ENCODE measurements around the gene TCEANC. TPM values are rescaled to one million over a fixed set of nuclear protein-coding genes. Genes with fewer than 3 reads are reported as not detected.
A peak's percentile ranks its signal among the peaks of the same experiment; 100 is the strongest.

TCEANC gene
- total RNA-seq, 1 experiment from 2014 or later: 0.92 TPM

GRCh38 chrX:13688384-13688957 is 35.5 kb downstream of the TCEANC start:
- Histone ChIP-seq H3K27me3 (ENCODE audit: control insufficient read depth, insufficient read depth, low read length) (no peaks in the 10 kb centered on the region), H3K36me3 (ENCODE audit: control insufficient read depth, insufficient read depth, low read length) (no peaks in the 10 kb centered on the region), H3K27ac (ENCODE audit: low read length) (no peak overlapping the region), H3K4me3 (ENCODE audit: low read depth in 2 of 2, low read length in 2 of 2) (peak overlapping the region; percentile 69 to 84), H3K9me3 (ENCODE audit: control insufficient read depth, insufficient read depth, low read depth, low read length) (no peaks in the 10 kb centered on the region), H3K4me1 (ENCODE audit: control insufficient read depth, insufficient read depth, low read length) (no peaks in the 10 kb centered on the region; the same call in none of the 2 replicates)
- no peak for DNase-seq (ENCODE audit: low read depth, low spot score)
- intact Hi-C loops (cut with micrococcal nuclease; ENCODE audit: unreplicated experiment) (no loop called here), in situ Hi-C loops (cut with HindIII; ENCODE audit: low pct_unique_long_range_greater_than_20kb, low sequenced_read_pairs) (no loop called here)
- ChIA-PET POLR2A (no interaction called here), CTCF (interaction anchor here (0.8 kb wide), 1 partner anchor 10 kb away, joined by 6 read pairs; no protein-coding TSS in a partner anchor)
- TF ChIP-seq SIN3A (IDR thresholded peaks at IDR 0.05; ENCODE audit: borderline replicate concordance, insufficient read depth, low read depth, low read length) (no peak), TCF7L2 (IDR thresholded peaks at IDR 0.05; ENCODE audit: low read depth, low read length) (no peak), REST (IDR thresholded peaks at IDR 0.05; ENCODE audit: insufficient read depth in 1 of 2, low read depth in 2 of 2, low read length in 1 of 2) (no peak), POLR2AphosphoS5 (IDR thresholded peaks at IDR 0.05; ENCODE audit: low read depth, low read length) (no peak), CTCF (IDR thresholded peaks at IDR 0.05) (no peak)
- peak; percentile 60; the same call in 1 of the 2 replicates for ATAC-seq
- BruUV-seq (replicated peaks): no TSS peak

- no peaks in the 10 kb centered on the region for H3K36me3 ChIP-seq (ENCODE audit: control insufficient read depth, insufficient read depth, low read length)
- intact Hi-C loops (cut with micrococcal nuclease; ENCODE audit: unreplicated experiment) (no loop called here), in situ Hi-C loops (cut with HindIII; ENCODE audit: low pct_unique_long_range_greater_than_20kb, low sequenced_read_pairs) (no loop called here)
- peak within 1 kb of the TSS; percentile 83 for H3K27ac ChIP-seq (ENCODE audit: low read length)
- TF ChIP-seq REST (IDR thresholded peaks at IDR 0.05; ENCODE audit: insufficient read depth in 1 of 2, low read depth in 2 of 2, low read length in 1 of 2) (no peak), POLR2AphosphoS5 (IDR thresholded peaks at IDR 0.05; ENCODE audit: low read depth, low read length) (peak; percentile 69; the same call in 1 of the 2 replicates)
- ChIA-PET CTCF (interaction anchor here (0.8 kb wide), 1 partner anchor 10 kb away, joined by 6 read pairs; no protein-coding TSS in a partner anchor), POLR2A (no interaction called here)
- no peaks in the 10 kb centered on the region for H3K9me3 ChIP-seq (ENCODE audit: control insufficient read depth, insufficient read depth, low read depth, low read length)
- peak within 1 kb of the TSS; percentile 69 to 84 for H3K4me3 ChIP-seq (ENCODE audit: low read depth in 2 of 2, low read length in 2 of 2)
- no TSS peak for BruUV-seq (replicated peaks)
- no peak for DNase-seq (ENCODE audit: low read depth, low spot score)
- peak; percentile 97 for ATAC-seq
- H3K4me1 ChIP-seq (ENCODE audit: control insufficient read depth, insufficient read depth, low read length): peaks cover 2% of the 10 kb centered on the region
- H3K27me3 ChIP-seq (ENCODE audit: control insufficient read depth, insufficient read depth, low read length): no peaks in the 10 kb centered on the region
These were observed 36.2 kb downstream of the TCEANC start, which contains the start of gene RAB9A for GRCh38 chrX:13688958-13689740. TSS of gene RAB9A (plus strand) at chrX:13689128. CDS start at chrX:13708747, 19,619 bp downstream.
